ENCODE measurements around the gene YLPM1.

Gene YLPM1

DNA sequence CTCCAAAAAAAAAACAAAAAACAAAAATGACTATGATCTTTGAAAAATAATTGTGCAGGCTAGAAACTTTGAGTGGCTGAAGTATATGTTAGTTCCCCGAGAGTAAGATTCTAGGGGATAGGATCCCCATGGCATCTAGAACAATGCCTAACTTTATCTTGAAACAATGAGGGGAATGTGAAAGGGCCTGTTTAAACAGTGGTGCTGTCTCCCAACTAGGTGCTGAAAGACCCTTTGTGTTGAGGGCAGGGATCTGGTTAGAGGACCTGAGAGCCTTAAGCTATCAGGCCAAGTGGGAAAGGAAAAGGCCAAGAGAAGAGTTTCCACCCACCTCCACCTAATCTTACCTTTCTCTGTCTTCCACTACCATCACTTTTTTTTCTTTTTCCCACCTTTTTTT lies 6.8 kb upstream of the YLPM1 start:
- TF ChIP-seq, protein P1, sequence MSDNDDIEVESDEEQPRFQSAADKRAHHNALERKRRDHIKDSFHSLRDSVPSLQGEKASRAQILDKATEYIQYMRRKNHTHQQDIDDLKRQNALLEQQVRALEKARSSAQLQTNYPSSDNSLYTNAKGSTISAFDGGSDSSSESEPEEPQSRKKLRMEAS (IDR thresholded peaks at IDR 0.05): no peak
- TF ChIP-seq, protein P2, sequence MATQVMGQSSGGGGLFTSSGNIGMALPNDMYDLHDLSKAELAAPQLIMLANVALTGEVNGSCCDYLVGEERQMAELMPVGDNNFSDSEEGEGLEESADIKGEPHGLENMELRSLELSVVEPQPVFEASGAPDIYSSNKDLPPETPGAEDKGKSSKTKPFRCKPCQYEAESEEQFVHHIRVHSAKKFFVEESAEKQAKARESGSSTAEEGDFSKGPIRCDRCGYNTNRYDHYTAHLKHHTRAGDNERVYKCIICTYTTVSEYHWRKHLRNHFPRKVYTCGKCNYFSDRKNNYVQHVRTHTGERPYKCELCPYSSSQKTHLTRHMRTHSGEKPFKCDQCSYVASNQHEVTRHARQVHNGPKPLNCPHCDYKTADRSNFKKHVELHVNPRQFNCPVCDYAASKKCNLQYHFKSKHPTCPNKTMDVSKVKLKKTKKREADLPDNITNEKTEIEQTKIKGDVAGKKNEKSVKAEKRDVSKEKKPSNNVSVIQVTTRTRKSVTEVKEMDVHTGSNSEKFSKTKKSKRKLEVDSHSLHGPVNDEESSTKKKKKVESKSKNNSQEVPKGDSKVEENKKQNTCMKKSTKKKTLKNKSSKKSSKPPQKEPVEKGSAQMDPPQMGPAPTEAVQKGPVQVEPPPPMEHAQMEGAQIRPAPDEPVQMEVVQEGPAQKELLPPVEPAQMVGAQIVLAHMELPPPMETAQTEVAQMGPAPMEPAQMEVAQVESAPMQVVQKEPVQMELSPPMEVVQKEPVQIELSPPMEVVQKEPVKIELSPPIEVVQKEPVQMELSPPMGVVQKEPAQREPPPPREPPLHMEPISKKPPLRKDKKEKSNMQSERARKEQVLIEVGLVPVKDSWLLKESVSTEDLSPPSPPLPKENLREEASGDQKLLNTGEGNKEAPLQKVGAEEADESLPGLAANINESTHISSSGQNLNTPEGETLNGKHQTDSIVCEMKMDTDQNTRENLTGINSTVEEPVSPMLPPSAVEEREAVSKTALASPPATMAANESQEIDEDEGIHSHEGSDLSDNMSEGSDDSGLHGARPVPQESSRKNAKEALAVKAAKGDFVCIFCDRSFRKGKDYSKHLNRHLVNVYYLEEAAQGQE (IDR thresholded peaks at IDR 0.05; ENCODE audit: low read depth): peak; percentile 57; the same call in 1 of the 2 replicates

DNA sequence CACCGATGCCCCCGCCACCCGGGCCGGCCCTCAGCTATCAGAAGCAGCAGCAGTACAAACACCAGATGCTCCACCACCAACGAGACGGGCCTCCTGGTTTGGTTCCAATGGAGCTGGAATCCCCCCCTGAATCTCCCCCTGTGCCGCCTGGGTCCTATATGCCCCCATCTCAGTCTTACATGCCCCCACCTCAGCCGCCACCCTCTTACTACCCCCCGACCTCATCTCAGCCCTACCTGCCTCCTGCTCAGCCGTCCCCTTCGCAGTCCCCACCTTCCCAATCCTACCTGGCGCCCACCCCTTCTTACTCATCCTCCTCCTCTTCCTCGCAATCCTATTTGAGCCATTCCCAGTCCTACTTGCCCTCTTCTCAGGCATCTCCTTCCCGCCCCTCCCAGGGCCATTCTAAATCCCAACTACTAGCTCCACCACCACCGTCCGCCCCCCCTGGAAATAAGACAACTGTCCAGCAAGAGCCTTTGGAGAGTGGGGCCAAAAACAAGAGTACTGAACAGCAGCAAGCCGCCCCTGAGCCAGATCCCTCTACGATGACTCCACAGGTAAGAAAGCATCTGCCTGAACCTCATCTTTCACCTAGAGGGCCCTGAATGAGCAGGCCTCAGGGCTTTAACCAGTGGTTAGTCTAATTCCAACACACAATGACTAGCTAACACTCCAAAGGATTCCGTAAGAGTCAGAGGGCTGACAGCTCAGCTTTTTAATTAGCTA lies 851 bp downstream of the YLPM1 start:
- TF ChIP-seq YY1 (IDR thresholded peaks at IDR 0.05; ENCODE audit: low read depth): no peak
- TF ChIP-seq CEBPB (IDR thresholded peaks at IDR 0.05): no peak
- TF ChIP-seq FOXM1 (IDR thresholded peaks at IDR 0.05; ENCODE audit: borderline replicate concordance, low read depth): no peak
- no peak for TF ChIP-seq TAF1 (IDR thresholded peaks at IDR 0.05; ENCODE audit: low read depth)
- TF ChIP-seq EP300 (IDR thresholded peaks at IDR 0.05; ENCODE audit: borderline replicate concordance): no peak
- TF ChIP-seq TCF12 (IDR thresholded peaks at IDR 0.05; ENCODE audit: low read depth): no peak
- TF ChIP-seq EGR1 (IDR thresholded peaks at IDR 0.05): no peak
- TF ChIP-seq NFIC (IDR thresholded peaks at IDR 0.05): no peak
- TF ChIP-seq, protein P2 (IDR thresholded peaks at IDR 0.05; ENCODE audit: low read depth): no peak
- no peak for TF ChIP-seq RAD21 (IDR thresholded peaks at IDR 0.05; ENCODE audit: low read depth)
- TF ChIP-seq, protein P1 (IDR thresholded peaks at IDR 0.05): no peak
- TF ChIP-seq CREB1 (IDR thresholded peaks at IDR 0.05; ENCODE audit: low read depth): no peak
- TF ChIP-seq TEAD4 (IDR thresholded peaks at IDR 0.05): no peak
- TF ChIP-seq ZBTB7A (IDR thresholded peaks at IDR 0.05; ENCODE audit: low read depth): no peak
- TF ChIP-seq, protein P3, sequence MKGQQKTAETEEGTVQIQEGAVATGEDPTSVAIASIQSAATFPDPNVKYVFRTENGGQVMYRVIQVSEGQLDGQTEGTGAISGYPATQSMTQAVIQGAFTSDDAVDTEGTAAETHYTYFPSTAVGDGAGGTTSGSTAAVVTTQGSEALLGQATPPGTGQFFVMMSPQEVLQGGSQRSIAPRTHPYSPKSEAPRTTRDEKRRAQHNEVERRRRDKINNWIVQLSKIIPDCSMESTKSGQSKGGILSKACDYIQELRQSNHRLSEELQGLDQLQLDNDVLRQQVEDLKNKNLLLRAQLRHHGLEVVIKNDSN (IDR thresholded peaks at IDR 0.05): no peak

DNA sequence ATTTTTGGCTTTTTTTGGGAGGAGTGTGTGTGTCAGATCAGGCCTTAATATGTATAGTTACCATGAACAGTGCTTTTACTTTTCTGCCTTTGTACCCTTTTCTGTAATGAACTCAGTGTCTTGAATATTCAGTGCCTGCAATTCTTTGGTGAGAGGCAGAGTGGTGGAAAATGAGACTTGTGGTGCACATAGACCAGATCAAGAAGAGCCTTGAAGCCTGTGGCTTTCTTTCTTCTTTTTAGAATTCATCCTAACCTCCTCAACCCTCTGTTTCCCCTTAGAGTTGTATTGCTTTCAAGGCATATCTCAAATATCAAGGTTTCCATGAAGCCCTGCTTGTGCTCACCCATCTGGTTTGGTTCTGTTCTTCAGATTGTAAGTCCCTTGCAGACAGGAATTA lies 2.6 kb downstream of the YLPM1 start:
- TF ChIP-seq FOXM1 (IDR thresholded peaks at IDR 0.05; ENCODE audit: borderline replicate concordance, low read depth): no peak
- TF ChIP-seq EGR1 (IDR thresholded peaks at IDR 0.05): no peak
- TF ChIP-seq, protein P2 (IDR thresholded peaks at IDR 0.05; ENCODE audit: low read depth): no peak
- no peak for TF ChIP-seq YY1 (IDR thresholded peaks at IDR 0.05; ENCODE audit: low read depth)
- TF ChIP-seq, protein P1 (IDR thresholded peaks at IDR 0.05): no peak
- no peak for TF ChIP-seq CEBPB (IDR thresholded peaks at IDR 0.05)
- no peak for TF ChIP-seq CREB1 (IDR thresholded peaks at IDR 0.05; ENCODE audit: low read depth)
- TF ChIP-seq TAF1 (IDR thresholded peaks at IDR 0.05; ENCODE audit: low read depth): no peak
- TF ChIP-seq TCF12 (IDR thresholded peaks at IDR 0.05; ENCODE audit: low read depth): no peak
- no peak for TF ChIP-seq EP300 (IDR thresholded peaks at IDR 0.05; ENCODE audit: borderline replicate concordance)
- TF ChIP-seq, protein P3 (IDR thresholded peaks at IDR 0.05): no peak
- no peak for TF ChIP-seq ZBTB7A (IDR thresholded peaks at IDR 0.05; ENCODE audit: low read depth)
- TF ChIP-seq RAD21 (IDR thresholded peaks at IDR 0.05; ENCODE audit: low read depth): no peak
- TF ChIP-seq TEAD4 (IDR thresholded peaks at IDR 0.05): no peak
- no peak for TF ChIP-seq NFIC (IDR thresholded peaks at IDR 0.05)

DNA sequence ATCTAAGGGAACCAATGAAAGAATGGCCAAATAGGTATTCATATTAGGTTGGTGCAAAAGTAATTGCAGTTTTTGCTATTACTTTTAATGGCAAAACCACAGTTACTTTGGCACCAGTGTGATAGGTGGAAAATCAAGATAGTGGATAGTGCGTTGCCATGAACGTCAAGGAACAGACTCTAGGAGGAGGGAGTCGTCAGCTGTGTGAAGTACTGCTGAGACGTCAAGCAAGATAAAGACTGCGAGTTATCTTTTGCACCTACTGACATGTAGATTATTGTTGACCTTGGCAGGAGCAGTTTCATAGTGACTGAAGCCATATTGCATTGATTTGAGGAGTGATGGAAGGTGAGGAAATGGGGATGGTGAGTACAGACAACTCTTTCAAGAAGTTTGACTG lies 8.3 kb downstream of the YLPM1 start:
- no peak for TF ChIP-seq YY1 (IDR thresholded peaks at IDR 0.05; ENCODE audit: low read depth)
- TF ChIP-seq EP300 (IDR thresholded peaks at IDR 0.05; ENCODE audit: borderline replicate concordance): no peak
- TF ChIP-seq ZBTB7A (IDR thresholded peaks at IDR 0.05; ENCODE audit: low read depth): no peak
- TF ChIP-seq RAD21 (IDR thresholded peaks at IDR 0.05; ENCODE audit: low read depth): no peak
- no peak for TF ChIP-seq CREB1 (IDR thresholded peaks at IDR 0.05; ENCODE audit: low read depth)

Data from Ishikawa (cell line).